GM21786 (cell line): ENCODE results near the gene PALLD.

Experiments
- ATAC-seq: cut with Tn5 transposase; IDR thresholded peaks from one replicate; pipeline ENCODE4 v1.9.1; 2021; ENCODE audit not compliant: unreplicated experiment

Gene PALLD

DNA sequence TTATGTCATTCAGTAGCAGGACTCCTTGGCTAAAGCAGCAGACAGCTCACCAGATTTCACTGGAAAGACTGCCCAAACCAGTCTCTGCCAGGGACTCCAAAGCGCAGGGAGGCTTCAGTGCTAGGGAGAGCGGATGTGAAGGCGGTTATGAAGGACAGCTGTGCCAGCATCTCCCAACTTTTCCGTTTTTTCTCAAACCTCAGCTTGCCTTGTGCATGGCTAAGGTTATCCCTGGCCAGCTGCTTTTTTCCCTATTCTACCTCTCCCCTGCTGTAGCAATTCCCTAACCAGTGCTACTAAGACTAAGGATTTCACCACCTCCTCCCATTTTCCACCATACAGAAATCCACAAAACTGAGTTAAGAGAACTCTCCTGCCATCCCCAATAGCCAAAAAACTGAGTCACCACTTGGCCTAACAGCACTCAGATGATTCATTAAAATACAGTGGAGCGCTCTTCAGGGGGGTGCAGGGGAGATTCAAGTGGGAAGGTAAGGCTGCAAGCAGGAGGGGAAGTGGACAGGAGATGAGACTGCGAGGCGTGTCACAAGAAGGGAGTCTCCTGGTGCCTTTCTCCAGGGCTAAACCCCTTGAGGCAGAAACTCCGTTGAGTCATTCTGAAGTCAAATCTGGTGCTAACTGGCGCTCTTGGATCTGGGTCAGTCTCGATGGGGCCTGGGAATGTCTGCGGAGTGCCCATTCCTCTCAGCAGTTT, 90.7 kb downstream of the PALLD start:
- ATAC-seq, result no peak

DNA sequence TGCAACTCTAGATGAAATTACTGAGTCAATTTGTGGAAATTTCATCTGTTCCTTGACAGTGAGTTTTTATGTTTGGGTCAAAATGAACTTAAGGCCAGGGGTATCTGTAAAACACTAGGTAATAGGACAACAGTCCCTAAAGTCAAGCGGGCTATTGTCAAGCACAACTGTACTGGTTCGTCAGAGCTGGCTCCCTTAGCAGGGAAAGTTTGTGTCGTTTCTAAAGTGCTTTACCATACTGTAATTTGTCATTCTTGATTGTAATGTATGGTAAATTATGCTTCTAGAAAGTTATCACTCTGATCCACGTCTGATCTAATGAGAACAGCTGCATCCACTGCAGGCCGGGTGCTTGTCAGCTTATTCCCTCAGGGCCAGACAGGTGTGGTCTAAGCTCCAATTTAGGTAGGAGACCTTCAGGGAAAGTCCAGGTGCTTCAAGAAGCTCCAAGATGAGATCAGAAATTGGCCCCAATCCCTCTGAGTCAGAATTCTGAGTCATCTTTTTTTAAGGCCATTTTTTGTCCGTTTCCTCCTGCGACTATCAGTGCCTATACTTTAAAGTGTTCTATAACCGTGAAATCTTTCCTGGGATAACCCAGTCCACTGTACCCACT, 92.2 kb downstream of the PALLD start:
- ATAC-seq, result no peak

DNA sequence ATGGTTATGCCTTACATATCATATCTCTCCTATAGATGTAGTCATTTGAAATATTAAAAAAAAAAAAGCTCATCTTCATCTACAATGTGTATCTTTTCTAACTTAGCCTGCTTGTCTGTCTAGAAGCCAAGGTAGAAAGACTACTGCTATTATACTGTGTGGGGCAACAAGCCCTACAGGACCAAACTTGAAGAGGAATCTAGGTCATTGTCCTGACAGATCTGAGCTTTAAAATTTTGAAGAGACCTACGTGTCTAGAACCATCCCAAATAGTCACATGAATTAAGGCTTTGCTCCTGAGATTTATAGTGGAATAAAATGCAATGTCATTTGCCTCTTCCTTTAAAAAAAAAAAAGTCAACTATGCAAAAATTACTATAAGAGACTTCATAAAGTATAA, 95.8 kb downstream of the PALLD start:
- no peak for ATAC-seq

DNA sequence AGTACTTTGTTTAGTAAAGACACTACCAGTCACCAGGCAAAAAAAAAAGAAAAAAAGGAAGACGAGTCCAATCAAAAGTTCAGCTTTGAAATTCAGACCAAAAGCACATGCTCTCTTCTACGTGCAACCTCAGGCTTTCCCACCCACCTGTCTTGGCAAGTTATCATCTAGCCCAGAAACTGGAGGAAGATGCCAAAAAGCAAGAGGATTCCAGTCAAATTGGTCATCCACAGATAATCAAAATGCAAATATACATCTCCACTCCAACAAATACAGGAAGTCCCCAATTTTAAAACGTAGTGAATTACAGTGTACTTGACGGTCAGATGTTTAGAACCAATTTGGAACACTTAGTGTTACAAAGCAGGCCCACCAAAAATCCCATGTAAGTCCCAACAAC, 96.5 kb downstream of the PALLD start:
- ATAC-seq, result no peak

DNA sequence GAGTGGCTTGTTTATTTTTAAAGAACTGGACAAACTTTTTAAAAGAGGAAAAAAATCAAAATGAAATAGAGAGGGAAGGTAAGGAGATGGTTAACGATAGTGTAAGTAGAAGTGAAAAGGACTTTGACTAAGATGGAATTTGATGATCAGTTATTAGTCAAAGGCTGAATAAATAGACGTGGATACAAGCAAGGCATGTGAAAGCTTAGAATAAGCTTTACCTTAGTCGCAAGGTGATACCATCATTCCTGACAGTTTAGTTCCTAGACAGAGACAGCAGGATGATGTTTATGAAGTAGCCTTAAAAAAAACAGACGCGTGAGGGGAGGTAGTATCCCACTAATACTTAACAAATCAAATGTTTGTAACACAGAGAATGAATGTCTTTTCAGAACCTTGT, 97.3 kb downstream of the PALLD start:
- ATAC-seq, result no peak

DNA sequence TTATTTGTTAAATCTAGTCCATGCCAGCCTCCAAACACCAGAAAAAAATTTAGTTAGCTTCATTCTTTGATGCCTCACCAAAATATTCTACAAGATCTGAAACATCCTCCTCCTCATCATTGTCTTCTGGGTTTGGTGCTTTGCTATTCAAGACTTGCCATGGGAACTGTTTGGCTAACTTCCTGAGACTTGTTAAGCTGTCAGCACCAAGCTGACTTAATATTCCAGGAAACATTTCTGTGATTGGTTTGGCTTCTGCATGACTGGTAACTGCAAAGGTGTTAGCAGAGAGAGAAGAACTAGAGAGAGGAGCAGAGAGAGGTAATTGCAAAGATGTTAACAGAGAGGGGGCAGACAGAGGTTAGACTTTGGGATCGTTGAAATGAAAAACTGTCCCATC, 101.3 kb downstream of the PALLD start:
- no peak for ATAC-seq

DNA sequence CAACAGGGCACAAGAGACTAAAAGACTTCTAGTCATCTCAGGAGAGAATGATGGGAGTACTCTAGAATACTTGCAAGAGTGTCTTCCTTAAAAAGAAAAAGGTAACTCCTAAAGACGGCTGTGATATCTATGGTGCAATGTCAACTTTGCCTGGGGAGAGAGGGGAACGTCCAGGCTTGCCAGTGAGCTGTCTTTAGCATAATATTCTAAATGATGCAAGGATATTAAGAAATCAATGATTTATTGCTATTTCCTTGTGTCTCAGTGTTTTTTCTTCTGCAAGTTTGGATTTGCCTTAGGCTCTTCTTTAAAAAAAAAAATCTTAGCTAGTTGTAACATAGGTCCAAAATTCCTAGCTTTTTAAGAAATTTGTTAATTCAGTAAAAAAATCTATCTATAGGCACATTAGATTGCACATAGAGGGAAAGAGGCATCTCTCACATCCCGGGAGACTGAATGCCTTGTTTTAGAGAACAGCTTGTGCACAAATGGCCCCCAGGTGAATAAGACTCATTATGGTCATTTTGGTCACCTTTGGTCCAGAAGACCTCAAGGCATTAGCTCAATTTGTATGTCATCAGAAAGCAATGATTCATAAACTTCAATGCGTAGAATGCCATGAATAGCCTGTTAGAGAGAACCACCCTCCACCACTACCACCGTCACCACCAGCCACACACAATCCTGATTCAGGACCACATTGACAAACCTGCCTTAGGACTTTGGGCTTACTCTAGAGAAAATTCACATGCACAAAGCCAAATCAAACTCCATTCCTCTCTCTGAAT, 104.1 kb downstream of the PALLD start:
- ATAC-seq, result no peak

DNA sequence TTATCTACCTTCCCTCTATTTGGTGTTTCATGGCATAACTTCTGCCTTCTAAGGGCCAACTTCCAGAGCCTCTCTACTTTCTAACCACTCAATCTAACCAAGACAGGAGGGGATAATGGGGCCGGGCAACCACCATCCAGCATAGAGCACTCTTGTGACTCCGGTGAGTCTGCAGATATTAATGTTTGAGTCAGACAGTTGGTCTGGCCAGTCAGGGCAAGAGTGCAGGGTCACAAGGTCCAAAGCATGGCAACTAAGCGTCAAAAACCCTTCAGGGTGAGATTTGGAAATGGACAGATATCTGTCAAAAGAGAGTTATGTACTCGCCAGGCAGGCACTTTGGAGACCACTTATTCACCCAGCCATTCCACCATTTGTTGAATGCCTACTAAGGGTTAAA, 105.0 kb downstream of the PALLD start:
- no peak for ATAC-seq

DNA sequence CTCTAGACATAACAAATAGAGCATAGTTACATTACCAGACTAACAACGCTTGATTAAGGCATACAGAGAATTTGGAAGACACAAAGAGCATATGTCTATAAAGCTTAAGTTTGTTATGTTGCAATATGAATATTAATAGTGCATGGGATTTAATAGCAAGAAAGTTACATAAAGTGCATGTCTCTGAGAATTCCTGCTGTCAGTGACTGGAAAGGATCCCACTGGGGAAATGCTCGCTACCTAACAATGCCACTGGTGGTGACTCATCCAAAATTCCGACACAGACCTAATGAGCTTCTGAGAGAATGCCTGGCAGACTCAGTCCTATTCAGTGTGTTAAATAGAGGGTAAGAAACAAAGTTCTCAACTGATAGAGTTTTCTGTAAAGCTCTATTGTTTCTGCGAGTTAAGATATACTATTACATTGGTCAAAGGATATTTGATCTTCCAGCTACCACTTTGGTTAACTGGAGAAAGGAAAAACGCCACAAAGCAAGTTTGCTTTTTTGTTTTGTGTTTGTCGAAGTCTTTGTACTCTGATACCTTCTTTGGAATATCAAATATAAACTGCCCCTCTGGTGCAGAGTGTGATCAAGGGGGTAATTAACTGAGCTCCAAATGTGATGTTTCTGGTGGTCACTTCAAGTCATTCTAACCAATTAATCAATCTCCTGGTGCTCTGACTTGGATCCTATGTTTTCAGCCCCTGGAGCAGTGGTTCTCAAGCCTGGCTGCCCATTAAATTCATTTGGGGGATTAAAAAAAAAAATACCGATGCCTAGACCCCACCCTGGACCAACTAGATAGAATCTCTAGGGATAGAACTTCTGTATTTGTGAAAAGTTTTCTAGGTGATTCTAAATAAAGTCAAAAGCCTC, 107.9 kb downstream of the PALLD start:
- no peak for ATAC-seq

DNA sequence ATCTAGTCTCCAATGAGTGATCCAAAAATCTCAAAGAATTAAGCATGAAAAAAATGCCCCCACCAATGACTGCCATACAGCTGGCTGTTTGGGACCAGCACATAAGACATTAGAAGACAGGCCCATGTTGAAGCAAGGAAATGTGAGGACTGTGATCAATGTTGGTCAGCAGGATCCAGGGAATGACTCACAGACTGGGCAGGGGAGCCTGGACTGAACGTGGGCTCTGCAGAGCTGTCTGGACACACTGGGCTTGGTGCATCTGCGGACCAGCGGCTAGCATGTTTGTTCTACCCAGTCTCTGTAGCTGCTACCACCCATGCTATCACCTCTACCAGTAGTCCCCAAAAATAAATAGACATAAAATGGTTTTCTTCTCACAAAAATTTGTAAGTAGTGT, 108.6 kb downstream of the PALLD start:
- no peak for ATAC-seq

DNA sequence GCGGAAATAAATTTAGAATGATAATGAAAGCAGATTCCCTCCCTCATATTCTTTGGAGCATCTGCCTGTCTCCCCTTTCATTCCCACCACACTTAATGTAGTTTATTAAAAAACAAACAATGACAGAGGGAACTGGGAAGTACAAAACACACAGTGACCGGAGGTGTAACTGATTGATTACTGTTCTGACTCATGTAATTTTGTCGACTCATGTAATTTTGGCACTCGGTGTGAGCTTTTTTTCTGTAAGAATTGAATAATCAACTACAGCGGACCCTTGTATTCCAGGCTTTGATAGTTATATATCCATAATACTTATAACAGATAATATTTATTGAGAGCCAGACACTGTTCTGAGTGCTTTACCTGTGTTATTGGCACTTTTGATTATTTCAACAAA, 110.4 kb downstream of the PALLD start:
- no peak for ATAC-seq

DNA sequence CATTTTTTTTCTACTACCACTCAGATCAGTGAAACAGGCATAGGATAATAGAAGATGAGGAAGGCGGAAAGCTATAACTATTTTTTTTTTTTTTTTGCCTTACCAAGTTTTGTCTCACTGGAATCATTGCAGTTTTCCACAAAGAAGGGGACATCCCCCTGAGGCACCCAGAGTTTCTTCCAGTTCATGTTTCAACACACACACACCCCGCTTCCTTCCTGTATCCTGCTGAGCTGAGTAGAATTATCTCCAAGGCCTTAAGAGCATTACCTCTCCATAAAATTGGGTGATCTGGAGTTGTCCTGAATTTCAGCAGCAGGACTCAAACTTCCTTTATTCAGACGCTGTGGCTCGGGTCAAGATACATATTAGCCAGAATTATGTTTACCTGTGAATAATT, 111.9 kb downstream of the PALLD start:
- ATAC-seq, result no peak

DNA sequence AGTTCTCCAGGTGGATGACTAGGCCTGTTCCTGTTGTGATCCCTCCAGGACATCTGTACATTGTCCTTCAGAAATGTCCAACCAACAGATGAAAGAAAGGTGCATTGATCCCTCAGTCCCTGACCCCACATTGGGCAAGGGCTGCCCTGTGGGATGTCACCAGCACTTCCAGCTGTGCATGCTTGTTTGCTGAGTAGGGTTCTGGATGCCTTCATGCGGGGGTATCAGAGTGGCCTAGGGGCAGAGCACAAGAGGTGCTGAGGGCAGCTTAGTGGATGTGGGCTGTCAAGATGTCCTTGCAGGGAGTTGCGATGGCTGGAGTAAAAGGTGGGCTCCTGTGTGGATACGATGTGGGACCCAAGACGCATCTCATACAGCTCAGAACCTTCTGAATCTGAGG, 112.5 kb downstream of the PALLD start:
- ATAC-seq, result no peak

DNA sequence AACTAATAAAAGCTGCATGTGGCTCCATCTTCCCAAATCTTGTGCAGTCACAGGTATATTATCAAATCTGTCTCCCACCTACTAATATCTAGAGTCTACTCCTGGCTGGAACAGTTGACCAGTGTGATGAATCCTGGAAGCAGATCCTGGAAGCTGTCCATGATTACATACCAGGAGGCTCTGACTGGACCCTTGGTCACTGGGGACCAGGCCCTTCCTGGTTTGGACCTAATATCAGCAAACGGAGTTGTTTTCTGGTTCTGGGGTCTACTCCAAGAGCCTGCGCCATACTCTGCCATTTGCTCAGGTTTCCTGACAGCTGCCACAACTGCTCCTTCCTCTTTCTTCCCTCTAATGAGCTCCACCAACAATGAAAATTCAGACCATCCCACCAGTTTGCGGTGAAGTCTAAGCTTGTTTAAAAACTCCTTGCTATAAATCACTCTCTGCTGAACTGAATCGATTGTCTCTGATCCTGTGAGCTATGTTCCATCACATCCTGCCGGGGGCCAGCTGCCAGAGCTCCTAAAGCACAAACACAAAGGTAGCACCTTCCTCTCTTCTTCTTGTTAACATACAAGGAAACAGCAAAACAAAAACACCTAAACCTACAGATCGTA, 114.2 kb downstream of the PALLD start:
- ATAC-seq, result no peak

DNA sequence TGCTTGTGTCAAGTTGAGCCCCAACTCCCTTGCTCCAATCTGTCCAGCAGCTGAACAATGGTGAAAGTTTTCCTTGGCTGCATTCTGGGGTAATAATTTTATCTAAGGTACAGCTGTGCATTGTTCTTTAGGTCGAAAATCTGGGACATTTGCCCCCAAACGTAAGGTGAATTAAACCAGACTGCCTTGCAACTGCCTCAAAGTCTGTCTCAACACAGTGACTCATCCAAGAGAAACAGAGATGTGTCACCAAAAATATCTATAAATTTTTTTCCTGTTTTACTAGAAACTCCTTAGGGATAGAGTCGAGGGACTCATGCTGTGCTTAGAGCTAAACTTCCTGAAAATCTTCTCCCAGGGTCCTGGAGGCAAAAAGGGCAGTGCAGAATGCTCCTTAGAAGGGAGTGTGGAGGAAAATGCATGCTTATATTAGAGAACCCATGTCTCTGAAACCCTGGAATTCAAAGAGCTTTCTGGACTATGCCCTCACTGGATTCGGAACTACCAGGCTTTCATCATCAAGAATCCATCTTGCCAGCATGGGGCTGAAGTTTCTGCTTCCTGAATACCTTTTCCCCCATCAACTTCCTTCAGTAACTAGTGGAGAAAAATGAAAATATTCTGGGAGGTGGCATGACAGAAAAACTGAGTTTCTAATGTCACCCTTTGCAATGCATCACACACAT, 115.7 kb downstream of the PALLD start:
- ATAC-seq, result no peak

DNA sequence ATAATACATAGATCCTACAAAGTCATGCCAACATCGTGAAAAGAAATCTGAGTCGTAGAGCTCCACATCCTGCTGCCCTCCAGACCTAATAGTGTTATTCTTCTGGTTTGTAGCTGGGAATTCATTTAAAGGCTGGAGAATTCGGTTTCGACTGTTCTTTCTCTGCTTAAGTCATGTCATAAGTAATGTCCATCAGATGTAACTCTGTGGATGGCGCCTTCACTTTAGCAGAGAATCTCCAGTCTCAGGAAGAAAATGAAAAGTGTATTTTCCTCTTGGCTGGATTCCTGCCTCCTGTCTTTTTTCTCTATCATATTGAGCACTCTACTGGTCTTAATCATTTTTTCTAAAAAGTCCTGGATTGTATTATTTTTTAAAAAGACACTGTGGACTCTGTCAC, 117.0 kb downstream of the PALLD start:
- ATAC-seq, result no peak

DNA sequence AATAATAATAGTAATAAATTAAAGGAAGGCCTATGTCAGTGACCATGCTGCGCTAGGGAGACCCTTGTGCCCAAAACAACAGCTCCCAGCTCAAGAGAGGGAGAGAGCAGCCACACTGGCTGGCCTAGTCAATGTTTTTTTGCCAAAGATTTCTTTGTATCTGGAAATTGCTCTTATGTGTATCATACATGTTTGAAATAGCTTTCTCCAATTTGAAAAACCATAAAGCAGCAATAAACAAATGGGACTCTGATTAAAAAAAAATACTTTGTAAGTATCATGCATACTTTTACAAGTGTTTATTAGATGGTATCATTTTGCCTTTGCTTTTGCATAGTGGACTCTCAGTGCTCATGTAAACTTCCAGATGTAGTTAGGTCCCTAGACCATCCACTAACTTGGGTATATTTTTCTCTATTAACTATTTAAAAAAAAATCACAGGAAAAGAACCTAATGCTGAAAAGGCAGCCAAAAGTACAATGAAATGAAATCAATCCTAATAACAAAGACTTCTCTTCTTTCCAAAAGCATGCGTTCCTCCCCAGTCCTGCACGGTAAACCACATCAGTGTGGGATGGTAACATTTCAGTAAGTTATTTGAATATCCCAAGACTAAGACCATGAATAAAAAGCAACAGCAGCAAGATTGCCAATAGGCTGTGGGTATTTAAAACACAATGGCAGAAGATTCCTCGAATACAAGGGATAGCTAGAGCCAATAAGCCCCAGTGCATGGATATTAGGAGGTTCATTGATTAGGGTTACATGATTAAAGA, 117.6 kb downstream of the PALLD start:
- no peak for ATAC-seq

DNA sequence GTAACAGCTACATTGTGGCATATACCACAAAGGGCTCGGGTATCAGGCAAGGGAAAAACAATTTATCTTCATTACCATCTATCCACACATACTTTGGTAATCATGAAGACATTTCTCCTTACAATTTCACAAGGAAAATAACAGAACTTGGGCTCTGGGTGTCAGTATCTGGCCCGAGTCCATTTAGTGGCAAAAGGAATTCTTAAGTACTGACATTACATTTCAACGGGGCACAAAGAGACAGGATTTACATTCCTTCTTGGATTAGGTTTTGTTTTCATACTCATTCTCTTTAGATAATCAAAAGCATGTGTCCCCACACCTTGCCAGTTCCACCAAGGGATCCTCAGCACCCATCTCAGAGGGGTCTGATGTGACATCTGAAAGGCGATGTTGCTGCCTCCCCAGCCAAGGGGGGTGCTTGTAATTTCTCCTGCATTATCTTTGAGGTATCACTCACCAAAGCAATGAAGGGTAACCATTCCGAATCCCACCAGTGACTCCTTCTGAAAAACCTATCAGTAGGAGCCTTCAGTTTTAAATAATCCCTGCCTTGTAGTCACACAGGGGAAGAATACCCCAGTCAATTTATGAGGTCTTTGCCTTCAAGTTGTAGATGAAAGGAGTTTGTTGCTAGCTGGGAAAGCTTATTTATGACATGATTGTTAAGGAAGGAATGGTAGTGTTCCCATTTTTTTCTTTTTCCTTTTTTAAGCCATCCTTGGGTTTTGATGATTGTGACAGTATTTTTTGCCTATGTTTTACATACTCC, 118.6 kb downstream of the PALLD start:
- no peak for ATAC-seq
